GM12878 (cell line): ENCODE measurements around the gene ABI3. TPM values are rescaled to one million over a fixed set of nuclear protein-coding genes. Genes with fewer than 3 reads are reported as not detected.

Source experiments
- CHD4 ChIP-seq: fragments of 200-600 bp; sonication (generic); IDR thresholded peaks from 2 replicates; pipeline ENCODE4 v1.6.1; 2016; ENCODE audit warnings: mild to moderate bottlenecking
- PBX3 ChIP-seq: IDR thresholded peaks from 2 replicates; pipeline ENCODE4 v1.6.1; 2011; ENCODE audit warnings: mild to moderate bottlenecking, low read depth, low read length, moderate library complexity; ENCODE audit not compliant: insufficient replicate concordance
- USF2 ChIP-seq: IDR thresholded peaks from 2 replicates; pipeline ENCODE4 v1.6.1; 2011; ENCODE audit warnings: low read depth, low read length, improper control_type of control experiment, borderline replicate concordance
- polyA plus RNA-seq, 11 experiments: library from polyadenylated mRNA; depleted of rRNA in 4 of 11; unstranded in 6 of 11; stranded (reverse) in 5 of 11; fragments of >200 nt; fragmentation: Nextera tagmentation in 4 of 11; fragmentation: Illumina TruSeq in 1 of 11; extraction: Ambion mirVana in 4 of 11; extraction: Trizol in 1 of 11; gene quantifications; 1 replicate in 1 of 11; 2 replicates in 10 of 11; pipeline versions ENCODE4 v1.2.1 to v1.2.3, GENCODE V29; 2011 to 2016; ENCODE audit warnings: inconsistent platforms in 2 of 11, missing spikeins in 2 of 11, low read depth in 1 of 11
- total RNA-seq, 4 experiments: library from RNA; depleted of rRNA in 3 of 4; stranded (reverse); fragments of >200 nt in 3 of 4; fragmentation: Illumina TruSeq in 1 of 4; extraction: Trizol in 1 of 4; gene quantifications; 2 replicates each; pipeline versions ENCODE4 v1.2.1 to v1.2.3, GENCODE V29; 2013 to 2021
- TF ChIP-seq, protein P1 (sequence below): IDR thresholded peaks from 2 replicates; pipeline ENCODE4 v1.6.1; 2012; ENCODE audit warnings: mild to moderate bottlenecking, low read depth, low read length

Gene ABI3
- total and polyA plus RNA-seq, 10 of the 15 experiments (the other 5 are each of a cell fraction or from before 2014, with no cell fraction given): 13.4 to 109 (median 51.1) TPM

- TF ChIP-seq CHD4 (no peak), PBX3 (peak; percentile 10), USF2 (no peak)
- TF ChIP-seq, protein P1, sequence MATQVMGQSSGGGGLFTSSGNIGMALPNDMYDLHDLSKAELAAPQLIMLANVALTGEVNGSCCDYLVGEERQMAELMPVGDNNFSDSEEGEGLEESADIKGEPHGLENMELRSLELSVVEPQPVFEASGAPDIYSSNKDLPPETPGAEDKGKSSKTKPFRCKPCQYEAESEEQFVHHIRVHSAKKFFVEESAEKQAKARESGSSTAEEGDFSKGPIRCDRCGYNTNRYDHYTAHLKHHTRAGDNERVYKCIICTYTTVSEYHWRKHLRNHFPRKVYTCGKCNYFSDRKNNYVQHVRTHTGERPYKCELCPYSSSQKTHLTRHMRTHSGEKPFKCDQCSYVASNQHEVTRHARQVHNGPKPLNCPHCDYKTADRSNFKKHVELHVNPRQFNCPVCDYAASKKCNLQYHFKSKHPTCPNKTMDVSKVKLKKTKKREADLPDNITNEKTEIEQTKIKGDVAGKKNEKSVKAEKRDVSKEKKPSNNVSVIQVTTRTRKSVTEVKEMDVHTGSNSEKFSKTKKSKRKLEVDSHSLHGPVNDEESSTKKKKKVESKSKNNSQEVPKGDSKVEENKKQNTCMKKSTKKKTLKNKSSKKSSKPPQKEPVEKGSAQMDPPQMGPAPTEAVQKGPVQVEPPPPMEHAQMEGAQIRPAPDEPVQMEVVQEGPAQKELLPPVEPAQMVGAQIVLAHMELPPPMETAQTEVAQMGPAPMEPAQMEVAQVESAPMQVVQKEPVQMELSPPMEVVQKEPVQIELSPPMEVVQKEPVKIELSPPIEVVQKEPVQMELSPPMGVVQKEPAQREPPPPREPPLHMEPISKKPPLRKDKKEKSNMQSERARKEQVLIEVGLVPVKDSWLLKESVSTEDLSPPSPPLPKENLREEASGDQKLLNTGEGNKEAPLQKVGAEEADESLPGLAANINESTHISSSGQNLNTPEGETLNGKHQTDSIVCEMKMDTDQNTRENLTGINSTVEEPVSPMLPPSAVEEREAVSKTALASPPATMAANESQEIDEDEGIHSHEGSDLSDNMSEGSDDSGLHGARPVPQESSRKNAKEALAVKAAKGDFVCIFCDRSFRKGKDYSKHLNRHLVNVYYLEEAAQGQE: no peak
Measured at GRCh38 chr17:49230636-49231562, 20.4 kb downstream of the ABI3 start, which contains the start of gene PHOSPHO1 (continued).
